Measurements from ENCODE around the gene F11. TPM values are rescaled to one million over a fixed set of nuclear protein-coding genes. Genes with fewer than 3 reads are reported as not detected.

The F11 gene
- total RNA-seq, 1 experiment from 2014 or later: not detected

- DNase-seq: no peak
- TF ChIP-seq CTCF (conservative IDR thresholded peaks at IDR 0.05; ENCODE audit: low read depth, low read length): no peak
- H3K4me1 ChIP-seq (ENCODE audit: insufficient read depth, low read length): no peaks in the 10 kb centered on the region
- H3K36me3 ChIP-seq (ENCODE audit: low read depth, low read length): no peaks in the 10 kb centered on the region
- ChIA-PET CTCF (no interaction called here), POLR2A (ENCODE audit: unreplicated experiment) (no interaction called here)
- H2AFZ ChIP-seq (ENCODE audit: low read length): no peak overlapping the region
- H4K20me1 ChIP-seq (ENCODE audit: low read length): no peaks in the 10 kb centered on the region
- no peak overlapping the region for H3K9ac ChIP-seq (ENCODE audit: low read length)
- H3K79me2 ChIP-seq (ENCODE audit: low read length): no peaks in the 10 kb centered on the region
- BruUV-seq (replicated peaks): no TSS peak
- H3K27me3 ChIP-seq (ENCODE audit: low read length): peaks cover 12% of the 10 kb centered on the region; the same call in 1 of the 2 replicates
- no peak overlapping the region for H3K27ac ChIP-seq (ENCODE audit: low read length)
- H3F3A ChIP-seq (ENCODE audit: low read length, unreplicated experiment): no peaks in the 10 kb centered on the region
- H3K4me3 ChIP-seq (ENCODE audit: low read length): no peak overlapping the region
- no peaks in the 10 kb centered on the region for H3K9me3 ChIP-seq (ENCODE audit: low read length)
- intact Hi-C loops (cut with micrococcal nuclease): no loop called here
- ATAC-seq: no peak
- H3K9me2 ChIP-seq (replicated peaks; ENCODE audit: low read length): no peaks in the 10 kb centered on the region
- H3K4me2 ChIP-seq (ENCODE audit: low read length): no peak overlapping the region
Observed at GRCh38 chr4:186335793-186336192, 69.8 kb downstream of the F11 start.

Other genes with a start within 250 kb of the F11 start
- gene TLR3, start 197.0 kb upstream of the F11 start, total RNA-seq (2014; rRNA removed): 0.33 TPM in 1 of 2 replicates, not detected in the other
- 0.22 TPM in 1 of 2 replicates, not detected in the other for gene FAM149A, start 161.5 kb upstream of the F11 start, total RNA-seq (2014; rRNA removed)
- 0.17 and 0.69 TPM in 2 replicates for gene CYP4V2, start 74.6 kb upstream of the F11 start, total RNA-seq (2014; rRNA removed)
- not detected in 2 replicates for gene KLKB1, start 38.7 kb upstream of the F11 start, total RNA-seq (2014; rRNA removed)

Data from PC-3 (cell line).